Dermis blood vessel endothelial cell (primary cell): ENCODE results near the gene ITIH3. TPM values are rescaled to one million over a fixed set of nuclear protein-coding genes. Genes with fewer than 3 reads are reported as not detected.

Experiments
- DNase-seq: peaks from one replicate; pipeline ENCODE4 v3.0.0; 2010
- total RNA-seq: library from RNA; depleted of rRNA; stranded (reverse); fragments of >200 nt; gene quantifications from 2 replicates; pipeline ENCODE4 v1.2.3, GENCODE V29; 2014

The ITIH3 gene
- total RNA-seq, 1 donor from 2014 or later: 0.34 TPM

- peak; percentile 15 for DNase-seq
Measured at GRCh38 chr3:52845157-52845556, 50.6 kb downstream of the ITIH3 start.

- DNase-seq: peak; percentile 32
Measured at GRCh38 chr3:52845691-52846431, 51.3 kb downstream of the ITIH3 start.

- DNase-seq: peak; percentile 20
Measured at GRCh38 chr3:52846432-52846965, 51.9 kb downstream of the ITIH3 start.

- DNase-seq: no peak
Measured at GRCh38 chr3:52847241-52847640, 52.6 kb downstream of the ITIH3 start.

GRCh38 chr3:52847726-52848125, 53.1 kb downstream of the ITIH3 start:
- no peak for DNase-seq

GRCh38 chr3:52848617-52849016, 54.0 kb downstream of the ITIH3 start:
- DNase-seq: peak; percentile 14

GRCh38 chr3:52849656-52850055, 55.1 kb downstream of the ITIH3 start:
- DNase-seq: no peak

- DNase-seq: peak; percentile 65
Measured at GRCh38 chr3:52851348-52851747, 56.8 kb downstream of the ITIH3 start.

GRCh38 chr3:52852419-52852818, 57.8 kb downstream of the ITIH3 start:
- no peak for DNase-seq

GRCh38 chr3:52854013-52854412, 59.4 kb downstream of the ITIH3 start:
- no peak for DNase-seq

GRCh38 chr3:52856666-52857065, 62.1 kb downstream of the ITIH3 start:
- DNase-seq: no peak

- no peak for DNase-seq
Measured at GRCh38 chr3:52857133-52857532, 62.5 kb downstream of the ITIH3 start.

GRCh38 chr3:52857864-52858263, 63.3 kb downstream of the ITIH3 start:
- no peak for DNase-seq

Other genes starting within 250 kb of the ITIH3 start
- gene PBRM1, start 108.9 kb upstream of the ITIH3 start, total RNA-seq: 83.9 and 107 TPM in 2 replicates
- gene GNL3, start 108.8 kb upstream of the ITIH3 start, total RNA-seq: 113 and 135 TPM in 2 replicates
- 67.7 and 70.6 TPM in 2 replicates for gene GLT8D1, start 89.0 kb upstream of the ITIH3 start, total RNA-seq
- gene SPCS1, start 88.7 kb upstream of the ITIH3 start, total RNA-seq: 40.5 and 52.5 TPM in 2 replicates
- gene NEK4, start 23.9 kb upstream of the ITIH3 start, total RNA-seq: 14.3 and 18.7 TPM in 2 replicates
- gene ITIH1, start 17.2 kb upstream of the ITIH3 start, total RNA-seq: not detected in 2 replicates
- 0.19 and 1.9 TPM in 2 replicates for gene ITIH4, start 35.9 kb downstream of the ITIH3 start, total RNA-seq
- gene MUSTN1, start 40.2 kb downstream of the ITIH3 start, total RNA-seq: not detected in 2 replicates
- gene STIMATE, start 102.8 kb downstream of the ITIH3 start, total RNA-seq: 17.0 and 18.7 TPM in 2 replicates